Measurements from ENCODE around the gene ACACA.

DNA sequence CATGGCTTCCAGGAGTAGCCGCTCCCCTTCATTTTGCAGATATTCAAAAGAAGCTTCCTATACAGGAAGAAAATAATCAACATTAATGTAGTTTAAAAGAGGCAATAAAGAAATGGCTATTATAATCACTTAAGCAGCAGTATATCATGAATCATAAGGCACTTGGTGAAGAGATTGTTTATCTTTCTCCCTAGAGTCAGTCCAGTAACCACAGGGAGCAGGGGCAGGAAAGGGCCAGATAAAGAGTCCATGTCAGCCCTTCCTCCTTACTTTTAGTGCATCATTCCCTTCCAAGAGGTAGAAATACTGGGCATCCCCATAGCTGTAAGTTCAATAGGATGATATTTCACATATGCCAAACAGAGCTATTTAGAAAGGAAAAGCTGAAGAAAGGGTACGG is 215.4 kb downstream of the ACACA start:
- TF ChIP-seq GATA2 (IDR thresholded peaks at IDR 0.05; ENCODE audit: low read depth, low read length) (no peak), GATA3 (IDR thresholded peaks at IDR 0.05; ENCODE audit: low read depth, low read length) (no peak)

All from SH-SY5Y (cell line).